Hindlimb muscle (tissue), 1 donor: ENCODE results near the gene GRAP. TPM values are rescaled to one million over a fixed set of nuclear protein-coding genes. Genes with fewer than 3 reads are reported as not detected.

Experiments
- DNase-seq: peaks from one replicate; pipeline ENCODE4 v3.0.0-alpha.2; 2013
- polyA plus RNA-seq: library from polyadenylated mRNA; unstranded; fragments of 120-200 nt; gene quantifications from one replicate; pipeline ENCODE4 v1.2.1, GENCODE V29; 2013; ENCODE audit not compliant: insufficient read length

The GRAP gene
- polyA plus RNA-seq, 1 donor = 3.2 TPM

DNA sequence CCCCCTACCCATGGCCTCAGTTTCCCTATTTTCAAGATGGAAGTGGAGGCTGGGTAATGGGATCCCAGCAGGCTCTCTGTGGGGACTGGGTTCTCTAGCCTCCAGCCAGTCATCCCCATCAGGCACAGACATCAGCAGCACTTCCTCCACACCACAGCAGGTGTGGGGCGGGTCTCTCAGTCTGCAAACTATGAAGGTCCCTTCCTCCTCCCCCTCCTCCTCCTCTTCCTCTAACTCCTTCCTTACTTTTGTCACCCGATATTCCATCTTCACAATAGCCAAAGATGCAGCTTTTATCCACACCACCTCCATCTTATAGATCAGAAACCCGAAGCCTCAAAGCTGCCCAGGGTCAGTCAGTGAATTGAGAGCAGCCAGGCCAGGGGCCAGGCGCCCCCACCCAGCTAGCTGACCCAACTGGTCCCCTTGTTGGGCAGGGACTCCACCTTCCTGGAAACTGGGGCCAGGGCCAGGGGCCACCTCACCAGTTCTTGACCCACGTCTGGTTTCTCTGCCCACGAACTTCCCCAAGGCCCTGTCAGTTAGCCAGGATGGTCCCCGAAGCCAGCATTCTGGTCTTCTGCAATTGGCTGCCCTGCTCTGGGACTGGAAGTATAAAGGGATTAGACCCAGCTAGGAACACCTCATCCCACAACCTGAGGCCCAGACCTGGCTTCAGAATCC, 44.7 kb downstream of the GRAP start:
- no peak for DNase-seq

DNA sequence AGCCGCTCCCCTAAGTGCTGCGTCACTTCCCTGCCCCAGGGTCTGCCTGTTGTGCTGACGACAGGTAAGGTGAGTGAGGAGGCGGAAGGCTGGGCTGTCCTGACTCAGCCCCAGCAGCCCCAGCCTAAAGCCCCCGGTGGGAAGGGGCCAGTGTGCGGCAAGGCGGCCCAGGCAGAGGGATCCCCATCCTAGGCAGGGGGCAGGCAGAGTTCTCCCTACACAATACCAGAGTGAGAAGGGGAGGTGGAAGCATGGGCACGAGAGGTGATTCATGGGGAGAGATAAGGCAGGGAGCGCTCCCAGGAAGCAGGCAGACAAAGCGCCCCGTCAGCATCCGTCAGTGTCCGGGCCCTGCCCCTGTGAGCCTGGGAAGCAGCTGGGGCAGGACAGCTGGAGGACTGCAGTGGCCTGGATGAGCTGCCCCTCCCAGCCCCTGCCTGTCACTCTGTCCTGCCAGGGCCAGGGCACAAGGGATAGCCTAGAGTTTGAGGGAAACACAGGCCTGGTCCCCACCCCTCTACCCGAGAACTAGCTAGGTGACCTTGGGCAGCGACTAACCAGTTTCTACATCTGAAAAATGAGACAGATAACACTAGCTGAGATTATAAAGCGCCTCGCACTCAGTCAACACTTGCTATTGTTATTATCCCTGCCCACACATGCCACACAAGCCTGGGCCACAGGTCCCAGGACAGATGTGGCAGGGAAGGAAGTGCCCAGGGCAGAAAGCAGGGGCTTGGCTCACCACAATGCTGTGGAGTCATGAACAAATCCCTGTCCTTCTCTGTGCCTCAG, 46.0 kb downstream of the GRAP start:
- no peak for DNase-seq

DNA sequence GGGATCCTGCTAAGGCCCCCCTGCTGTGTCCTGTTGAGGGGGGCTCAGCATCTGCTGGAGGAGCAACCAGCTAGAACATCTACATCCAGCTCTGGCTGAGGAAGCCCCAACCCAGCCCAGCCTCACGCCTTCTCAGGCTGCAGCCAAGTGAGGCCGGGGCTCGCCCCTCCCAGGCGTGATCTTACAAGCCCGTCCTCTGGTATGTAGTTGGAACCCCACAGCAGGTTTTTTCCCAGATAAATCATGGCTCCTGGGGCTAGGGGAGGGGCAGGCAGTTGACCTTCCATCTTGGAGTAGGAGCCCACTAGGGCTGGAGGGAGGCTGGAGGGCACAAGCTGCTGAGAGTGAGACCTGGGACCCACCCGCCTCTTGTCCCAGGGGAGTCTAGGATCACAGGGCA, 46.8 kb downstream of the GRAP start:
- no peak for DNase-seq

- no peak for DNase-seq
Observed at GRCh38 chr17:18999394-18999793, 47.4 kb downstream of the GRAP start.

DNA sequence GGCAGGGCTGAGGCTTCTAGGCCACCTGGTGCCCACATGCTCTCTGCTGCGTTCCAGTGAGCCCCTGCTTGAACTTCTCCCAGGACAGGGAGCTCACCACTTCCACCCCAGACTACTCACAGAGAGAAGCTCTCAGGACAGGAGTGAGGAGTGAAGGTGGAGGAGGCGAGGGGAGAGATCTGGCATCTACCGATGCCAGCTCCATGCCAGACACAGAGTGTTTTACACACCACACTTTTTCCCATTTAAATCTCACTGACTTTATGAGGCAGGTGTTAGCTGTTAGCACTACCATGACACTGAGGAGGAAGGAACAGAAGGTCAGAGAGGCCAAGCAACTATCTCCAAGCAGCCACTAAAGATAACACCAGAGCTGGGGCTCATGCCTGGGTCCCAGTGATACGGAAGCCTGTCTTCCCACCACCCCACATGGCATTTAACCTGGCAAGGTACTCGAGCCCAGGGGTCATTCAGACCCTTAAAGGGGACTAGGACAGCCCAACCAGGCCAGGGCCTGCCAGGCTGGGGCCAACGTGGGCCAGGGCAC, 49.0 kb downstream of the GRAP start:
- DNase-seq = no peak

DNA sequence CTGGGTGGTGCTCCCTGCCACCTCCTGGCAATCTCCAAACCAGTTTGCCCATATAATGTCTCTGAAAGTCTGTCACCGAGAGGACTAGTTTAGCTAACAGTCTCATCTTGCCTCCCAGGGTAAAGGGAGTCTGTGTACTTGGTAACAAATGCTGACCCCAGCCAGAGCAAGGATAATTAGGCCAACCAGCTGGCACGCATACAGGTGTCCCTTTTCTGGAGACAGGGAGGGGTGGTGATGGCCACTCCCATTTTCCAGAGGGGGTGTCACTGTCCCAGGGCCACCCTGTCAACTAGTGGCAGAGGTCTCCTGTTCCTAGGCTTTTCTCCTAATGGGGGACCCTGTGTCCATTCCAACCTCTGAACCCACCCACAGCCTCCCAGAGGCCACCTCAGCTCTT, 50.3 kb downstream of the GRAP start:
- no peak for DNase-seq

- no peak for DNase-seq
Observed at GRCh38 chr17:18995220-18995619, 51.5 kb downstream of the GRAP start.

DNA sequence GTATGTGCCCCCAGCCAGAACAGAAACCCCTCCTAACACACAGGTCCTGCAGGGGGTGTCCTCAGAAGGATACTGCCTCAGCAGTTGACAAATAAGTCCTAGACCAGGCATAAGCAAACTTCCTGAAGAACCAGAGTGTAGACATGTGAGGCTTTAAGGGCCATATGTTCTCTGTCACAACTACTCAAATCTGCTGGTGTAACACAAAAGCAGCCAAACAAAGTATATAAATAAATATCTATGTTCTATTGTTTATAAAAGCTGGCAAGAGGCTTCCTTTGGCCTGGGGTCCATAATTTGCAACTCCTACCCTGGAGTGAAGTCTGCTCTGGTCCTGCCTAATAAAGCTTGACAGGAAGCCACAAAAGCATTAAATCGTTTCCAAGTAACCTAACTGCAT, 52.1 kb downstream of the GRAP start:
- no peak for DNase-seq

DNA sequence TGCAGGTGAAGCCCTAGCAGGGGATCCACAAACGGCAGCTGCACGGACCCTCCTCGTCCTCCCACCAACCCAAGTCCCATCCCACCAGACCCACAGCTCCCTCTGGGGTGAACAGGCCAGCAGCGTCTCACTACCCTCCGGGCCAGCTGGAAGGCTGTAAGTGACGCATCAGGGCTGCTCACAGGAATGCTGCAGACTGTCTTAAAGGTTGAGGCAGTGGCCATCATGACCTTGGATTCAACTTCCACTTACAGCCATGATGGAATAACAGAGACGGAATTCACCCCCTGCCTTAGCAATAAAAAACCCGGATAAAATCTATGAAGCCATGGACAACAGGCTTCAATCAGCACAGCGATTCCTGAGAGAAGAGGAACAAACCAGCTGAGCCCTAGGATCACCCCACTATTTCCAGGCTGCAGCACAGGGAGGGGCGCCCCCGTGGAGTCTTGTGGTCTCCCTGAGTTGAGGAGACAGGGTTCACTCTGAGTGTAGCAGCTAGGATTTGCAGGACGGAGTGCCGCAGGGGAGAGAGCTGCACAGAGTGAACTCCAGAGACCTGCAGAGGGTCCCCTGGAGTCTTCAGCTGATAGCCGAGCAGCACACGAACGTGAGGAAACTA, 52.7 kb downstream of the GRAP start:
- DNase-seq = no peak

GRCh38 chr17:18992454-18993130, 54.2 kb downstream of the GRAP start:
- DNase-seq = no peak

GRCh38 chr17:18991531-18992315, 55.0 kb downstream of the GRAP start:
- no peak for DNase-seq

GRCh38 chr17:18990331-18990730, 56.4 kb downstream of the GRAP start:
- DNase-seq = no peak

DNA sequence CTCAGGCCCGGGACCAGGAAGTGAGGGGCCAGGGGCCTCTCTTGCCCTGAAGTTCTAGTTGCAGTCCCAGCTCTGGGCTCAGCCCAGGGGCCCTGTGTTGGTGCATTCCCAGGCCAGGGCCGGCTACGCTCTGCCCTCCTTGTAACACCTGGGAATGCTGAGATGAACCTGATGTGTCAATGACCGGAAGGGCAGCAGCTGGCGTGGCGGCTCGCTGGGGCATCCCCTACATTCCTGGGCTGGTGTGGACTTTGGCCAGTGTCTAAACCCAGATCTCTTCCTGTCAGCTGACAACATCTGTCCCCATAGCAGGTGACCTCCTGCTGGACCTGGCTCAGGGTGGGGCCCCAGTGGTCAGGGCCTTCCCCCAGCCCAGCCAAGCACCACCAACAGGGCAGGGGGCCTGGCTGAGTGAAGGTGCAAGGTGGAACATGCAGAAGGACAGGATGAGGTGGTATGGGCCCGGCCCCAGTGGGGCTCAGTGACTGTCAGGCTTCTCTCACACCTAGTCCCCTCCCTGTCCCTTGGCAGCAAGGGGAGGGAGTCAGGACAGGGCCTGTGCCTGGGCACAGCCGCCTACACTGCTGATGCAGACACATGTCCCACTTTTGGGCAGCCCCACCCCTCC, 58.1 kb downstream of the GRAP start:
- DNase-seq = no peak

DNA sequence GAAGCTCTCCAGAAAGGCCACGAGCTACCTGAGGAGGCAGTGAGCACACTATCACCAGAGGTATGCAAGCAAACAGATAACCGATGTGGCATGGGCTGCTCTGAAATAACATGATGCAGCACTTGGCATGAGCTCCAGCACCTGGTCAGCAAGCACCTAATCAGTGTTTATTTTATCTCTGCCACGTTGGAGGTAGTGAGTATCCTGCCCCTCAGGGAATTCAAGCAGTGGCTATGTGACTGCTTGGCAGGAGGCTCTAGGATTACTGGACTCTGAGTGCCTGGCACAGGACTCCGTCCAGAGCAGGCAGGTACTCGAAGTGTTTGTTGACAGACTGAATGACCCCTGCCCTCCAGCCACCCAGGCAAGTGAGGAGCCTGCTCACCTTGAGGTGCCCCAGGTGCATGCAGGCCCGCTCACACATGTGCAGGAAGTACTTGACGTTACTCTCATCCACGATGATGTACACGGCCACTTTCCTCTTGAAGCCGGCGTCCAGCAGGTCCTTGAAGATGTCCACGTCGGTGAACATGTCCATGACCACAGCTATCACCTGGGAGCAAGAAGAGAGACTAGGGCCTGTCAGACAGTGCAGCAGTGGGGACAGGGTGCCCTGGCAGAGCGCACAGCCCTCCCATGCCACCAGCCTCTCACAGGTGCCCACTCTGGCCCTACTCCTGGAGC, 58.8 kb downstream of the GRAP start:
- no peak for DNase-seq

- DNase-seq = no peak
Observed at GRCh38 chr17:18987230-18987610, 59.5 kb downstream of the GRAP start.

DNA sequence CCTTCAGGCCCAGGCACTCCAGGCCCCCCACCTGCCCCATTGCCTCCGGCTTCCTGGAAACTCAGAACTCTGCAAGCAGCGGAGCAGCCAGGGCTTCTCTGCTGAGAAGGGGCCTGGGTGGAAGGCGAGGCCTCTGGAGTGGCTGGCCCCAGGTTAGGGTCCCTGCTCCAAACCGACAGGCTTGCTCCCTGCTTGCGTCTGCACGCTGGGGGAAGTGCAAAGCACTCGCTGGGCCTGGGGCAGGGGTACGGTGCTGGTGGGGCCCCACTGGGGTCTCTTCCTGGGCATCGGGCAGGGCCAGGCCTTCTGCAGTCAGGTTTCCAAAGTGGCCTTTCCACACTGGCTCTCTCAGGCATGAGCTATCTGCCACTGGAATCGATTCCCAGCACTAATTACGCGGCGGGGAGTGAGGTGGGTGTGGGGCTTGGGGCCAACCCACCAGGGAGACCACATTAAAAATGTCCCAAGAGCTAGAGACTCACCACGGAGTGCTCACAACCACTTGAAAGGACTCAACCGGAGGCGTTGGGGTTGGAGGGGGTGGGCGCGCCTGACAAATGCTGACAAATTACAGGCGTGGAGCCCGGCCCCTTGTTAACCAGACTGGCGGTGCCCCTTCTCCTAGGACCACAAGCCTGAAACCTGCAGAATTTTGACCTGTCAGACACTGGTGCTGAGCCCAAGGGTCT, 60.1 kb downstream of the GRAP start:
- DNase-seq = no peak

DNA sequence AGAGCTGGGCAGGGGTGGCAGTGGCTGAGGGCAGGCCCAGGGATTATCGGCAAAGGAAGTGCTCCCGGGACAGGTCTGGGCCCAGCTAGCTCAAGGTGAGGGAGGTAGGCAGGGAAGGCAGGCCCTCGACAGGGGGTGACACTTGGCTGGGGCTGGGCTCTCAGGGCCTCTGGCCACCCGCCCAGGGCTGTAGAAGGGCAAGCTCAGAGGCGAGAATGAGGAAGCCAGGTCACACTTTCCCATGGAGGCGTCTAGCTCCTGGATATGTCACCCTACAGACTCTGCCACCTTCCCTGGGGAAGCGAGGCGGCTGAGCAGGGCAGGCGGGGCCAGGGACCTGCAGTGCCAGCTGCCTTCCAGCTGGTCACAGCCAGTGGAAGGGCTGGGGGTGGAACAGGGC, 61.3 kb downstream of the GRAP start:
- no peak for DNase-seq

GRCh38 chr17:18984273-18985114, 62.3 kb downstream of the GRAP start:
- DNase-seq = no peak

DNA sequence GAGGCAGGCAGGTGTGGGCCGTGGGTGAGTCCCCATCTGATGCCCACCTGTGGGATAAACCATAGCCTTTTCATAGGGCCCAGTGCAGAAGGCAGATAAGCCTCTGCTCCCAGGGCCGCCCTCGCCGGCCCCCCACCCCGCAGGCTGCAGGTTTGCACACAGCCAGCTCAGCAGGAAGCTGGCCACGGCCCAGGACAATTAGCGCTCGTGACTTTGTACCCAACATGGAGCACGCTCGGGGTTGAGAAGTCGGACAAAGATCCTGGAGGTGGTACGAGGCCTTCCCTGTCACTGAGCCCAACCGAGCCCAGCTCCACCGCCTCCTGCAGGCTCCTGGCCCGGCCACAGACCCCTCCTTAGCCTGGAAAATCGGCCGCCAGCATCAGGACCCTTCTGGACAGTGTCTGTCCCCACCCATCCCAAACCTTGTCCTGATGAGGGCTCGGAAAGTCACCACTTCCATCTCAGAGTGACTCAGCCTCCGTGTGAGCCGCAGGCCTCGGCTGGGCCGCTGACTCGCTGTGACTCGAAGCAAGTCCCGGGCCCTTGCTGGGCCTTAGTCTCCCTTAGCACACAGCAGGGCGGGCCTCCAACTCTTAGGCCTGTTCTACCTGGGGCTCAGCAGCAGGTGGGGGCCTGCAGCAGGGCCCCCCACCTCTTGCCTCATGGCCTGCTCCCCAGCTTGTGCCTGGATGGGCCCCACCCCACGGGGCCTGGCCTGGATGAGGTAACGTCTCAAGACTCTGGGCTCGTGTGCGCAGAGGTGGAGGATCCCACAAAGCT, 64.9 kb downstream of the GRAP start:
- no peak for DNase-seq
